ENCODE results near the gene SLC39A1. TPM values are rescaled to one million over a fixed set of nuclear protein-coding genes. Genes with fewer than 3 reads are reported as not detected.
"Not testable (repeated sequence)": the region's sequence is repeated elsewhere in the genome, so short reads cannot be mapped to it uniquely, and the experiment has no call there.

Gene SLC39A1
- total and polyA plus RNA-seq, 9 of the 15 experiments (the other 6 are each of a cell fraction or from before 2014, with no cell fraction given) = 9.9 to 81.1 (median 62.7) TPM

- TF ChIP-seq, protein P1, sequence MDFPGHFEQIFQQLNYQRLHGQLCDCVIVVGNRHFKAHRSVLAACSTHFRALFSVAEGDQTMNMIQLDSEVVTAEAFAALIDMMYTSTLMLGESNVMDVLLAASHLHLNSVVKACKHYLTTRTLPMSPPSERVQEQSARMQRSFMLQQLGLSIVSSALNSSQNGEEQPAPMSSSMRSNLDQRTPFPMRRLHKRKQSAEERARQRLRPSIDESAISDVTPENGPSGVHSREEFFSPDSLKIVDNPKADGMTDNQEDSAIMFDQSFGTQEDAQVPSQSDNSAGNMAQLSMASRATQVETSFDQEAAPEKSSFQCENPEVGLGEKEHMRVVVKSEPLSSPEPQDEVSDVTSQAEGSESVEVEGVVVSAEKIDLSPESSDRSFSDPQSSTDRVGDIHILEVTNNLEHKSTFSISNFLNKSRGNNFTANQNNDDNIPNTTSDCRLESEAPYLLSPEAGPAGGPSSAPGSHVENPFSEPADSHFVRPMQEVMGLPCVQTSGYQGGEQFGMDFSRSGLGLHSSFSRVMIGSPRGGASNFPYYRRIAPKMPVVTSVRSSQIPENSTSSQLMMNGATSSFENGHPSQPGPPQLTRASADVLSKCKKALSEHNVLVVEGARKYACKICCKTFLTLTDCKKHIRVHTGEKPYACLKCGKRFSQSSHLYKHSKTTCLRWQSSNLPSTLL (IDR thresholded peaks at IDR 0.05) = no peak
- no peak for TF ChIP-seq ZNF76 (CRISPR knock-in tag; IDR thresholded peaks at IDR 0.05; ENCODE audit: borderline replicate concordance)
These were observed 37.1 kb upstream of the SLC39A1 start (continued) for GRCh38 chr1:154000420-154000819.

DNA sequence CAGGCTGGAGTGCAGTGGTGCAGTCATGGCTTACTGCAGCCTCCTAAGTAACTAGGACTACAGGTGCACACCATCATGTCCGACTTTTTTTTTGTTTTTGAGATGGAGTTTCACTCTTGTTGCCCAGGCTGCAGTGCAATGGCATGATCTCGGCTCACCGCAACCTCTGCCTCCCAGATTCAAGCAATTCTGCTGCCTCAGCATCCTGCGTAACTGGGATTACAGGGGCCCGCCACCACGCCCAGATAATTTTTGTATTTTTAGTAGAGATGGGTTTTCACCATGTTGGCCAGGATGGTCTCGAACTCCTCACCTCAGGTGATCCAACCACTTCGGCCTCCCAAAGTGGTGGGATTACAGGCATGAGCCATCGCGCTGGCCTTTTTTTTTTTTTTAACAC, 33.5 kb upstream of the SLC39A1 start:
- H2AFZ ChIP-seq (ENCODE audit: low read depth, low read length); FAIRE-seq; in situ Hi-C loops (cut with MboI); H3K4me2 ChIP-seq (ENCODE audit: insufficient read depth, low read length); DNase-seq (ENCODE audit: extremely low read depth in 1 of 4, low spot score in 3 of 4); H4K20me1 ChIP-seq (replicated peaks; ENCODE audit: control insufficient read depth, insufficient read depth, low read length); ATAC-seq; CTCF ChIA-PET (ENCODE audit: low intra/inter-chr PET ratio); H3K4me3 ChIP-seq; POLR2A ChIA-PET; H3K9me1 ChIP-seq (ENCODE audit: control insufficient read depth, insufficient read depth, low read length); intact Hi-C loops (cut with micrococcal nuclease); H3K9me3 ChIP-seq (replicated peaks; ENCODE audit: control insufficient read depth, insufficient read depth, low read depth, low read length); H3K4me1 ChIP-seq (replicated peaks in 1 of 2; ENCODE audit: control insufficient read depth in 2 of 2, insufficient read depth in 2 of 2, low read length in 2 of 2); H3K27me3 ChIP-seq (ENCODE audit: control insufficient read depth in 2 of 2, insufficient read depth in 2 of 2, low read length in 2 of 2); H3K9ac ChIP-seq (ENCODE audit: insufficient read depth in 1 of 2, low read depth in 2 of 2, low read length in 2 of 2); H3K27ac ChIP-seq (ENCODE audit: extremely low read depth, low read depth, low read length); BruUV-seq (replicated peaks): not testable (repeated sequence)
- TF ChIP-seq ZNF316 (IDR thresholded peaks at IDR 0.05) = peak; percentile 91
- peak; percentile 41 for TF ChIP-seq MAFF (IDR thresholded peaks at IDR 0.05; ENCODE audit: low read length)
- peak; percentile 72 for TF ChIP-seq MAFG (tag; conservative IDR thresholded peaks at IDR 0.05)
- peak; percentile 89; the same call in 1 of the 2 replicates for TF ChIP-seq C11orf30 (IDR thresholded peaks at IDR 0.05; ENCODE audit: low read depth)
- Histone ChIP-seq H3K36me3 (ENCODE audit: control insufficient read depth, insufficient read depth, low read length) (peaks cover 33% of the 10 kb centered on the region), H3K79me2 (ENCODE audit: control insufficient read depth, insufficient read depth, low read length) (peaks cover 12% of the 10 kb centered on the region)
- WGBS (ENCODE audit: insufficient coverage, low coverage, missing lambda C conversion rate) = 42% methylated on average over 8 of the region's 10 CpGs
